Measurements from ENCODE around the gene RPL36AL.

GRCh38 chr14:49642163-49642562 lies 21.7 kb upstream of the RPL36AL start:
- TF ChIP-seq, protein P1, sequence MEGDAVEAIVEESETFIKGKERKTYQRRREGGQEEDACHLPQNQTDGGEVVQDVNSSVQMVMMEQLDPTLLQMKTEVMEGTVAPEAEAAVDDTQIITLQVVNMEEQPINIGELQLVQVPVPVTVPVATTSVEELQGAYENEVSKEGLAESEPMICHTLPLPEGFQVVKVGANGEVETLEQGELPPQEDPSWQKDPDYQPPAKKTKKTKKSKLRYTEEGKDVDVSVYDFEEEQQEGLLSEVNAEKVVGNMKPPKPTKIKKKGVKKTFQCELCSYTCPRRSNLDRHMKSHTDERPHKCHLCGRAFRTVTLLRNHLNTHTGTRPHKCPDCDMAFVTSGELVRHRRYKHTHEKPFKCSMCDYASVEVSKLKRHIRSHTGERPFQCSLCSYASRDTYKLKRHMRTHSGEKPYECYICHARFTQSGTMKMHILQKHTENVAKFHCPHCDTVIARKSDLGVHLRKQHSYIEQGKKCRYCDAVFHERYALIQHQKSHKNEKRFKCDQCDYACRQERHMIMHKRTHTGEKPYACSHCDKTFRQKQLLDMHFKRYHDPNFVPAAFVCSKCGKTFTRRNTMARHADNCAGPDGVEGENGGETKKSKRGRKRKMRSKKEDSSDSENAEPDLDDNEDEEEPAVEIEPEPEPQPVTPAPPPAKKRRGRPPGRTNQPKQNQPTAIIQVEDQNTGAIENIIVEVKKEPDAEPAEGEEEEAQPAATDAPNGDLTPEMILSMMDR (conservative IDR thresholded peaks at IDR 0.05; ENCODE audit: low read length) = no peak
- no peak for TF ChIP-seq EZH2phosphoT487 (IDR thresholded peaks at IDR 0.05; ENCODE audit: borderline replicate concordance, low read depth, low read length)
